Measurements from ENCODE around the gene ITGB3.

ITGB3 gene

GRCh38 chr17:47277921-47278320 is 24.3 kb downstream of the ITGB3 start:
- FAIRE-seq, result no peak

GRCh38 chr17:47278561-47278960 is 24.9 kb downstream of the ITGB3 start:
- no peak for FAIRE-seq

DNA sequence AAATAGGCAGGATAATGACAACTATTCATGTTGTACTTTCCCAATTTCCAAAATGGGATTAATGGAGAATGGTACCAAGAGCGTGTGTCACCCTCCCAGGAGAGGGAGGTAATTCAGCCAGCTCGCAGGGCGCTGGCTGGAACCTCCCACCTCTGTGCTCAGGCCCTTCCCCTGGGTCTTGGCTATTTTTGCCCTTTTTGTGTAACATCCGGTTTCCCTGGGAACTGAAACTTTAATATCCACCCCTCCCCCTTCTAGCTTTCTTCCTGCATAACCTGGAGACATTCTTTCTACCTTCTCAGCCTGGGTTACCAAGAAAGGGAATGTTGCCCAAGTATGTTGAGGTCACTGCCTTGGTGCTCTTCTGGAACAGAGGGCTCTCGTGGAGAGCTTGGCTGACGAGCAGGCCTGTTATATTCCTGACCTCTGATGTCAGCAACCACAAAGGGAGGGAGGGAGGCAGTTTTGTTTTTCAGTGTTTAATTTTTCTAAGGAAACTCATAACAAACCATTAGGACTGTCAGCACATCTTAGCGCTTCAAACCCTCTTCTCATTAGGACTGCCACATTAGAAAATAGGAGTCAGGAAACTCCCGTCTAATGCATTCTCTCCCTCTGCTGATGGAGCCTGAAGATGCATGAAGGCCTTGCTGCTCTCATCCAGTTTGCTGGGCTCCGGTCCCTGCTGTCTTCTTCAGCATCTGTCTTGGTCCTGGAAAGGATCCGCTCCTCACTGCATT is 25.6 kb downstream of the ITGB3 start:
- FAIRE-seq, result no peak

DNA sequence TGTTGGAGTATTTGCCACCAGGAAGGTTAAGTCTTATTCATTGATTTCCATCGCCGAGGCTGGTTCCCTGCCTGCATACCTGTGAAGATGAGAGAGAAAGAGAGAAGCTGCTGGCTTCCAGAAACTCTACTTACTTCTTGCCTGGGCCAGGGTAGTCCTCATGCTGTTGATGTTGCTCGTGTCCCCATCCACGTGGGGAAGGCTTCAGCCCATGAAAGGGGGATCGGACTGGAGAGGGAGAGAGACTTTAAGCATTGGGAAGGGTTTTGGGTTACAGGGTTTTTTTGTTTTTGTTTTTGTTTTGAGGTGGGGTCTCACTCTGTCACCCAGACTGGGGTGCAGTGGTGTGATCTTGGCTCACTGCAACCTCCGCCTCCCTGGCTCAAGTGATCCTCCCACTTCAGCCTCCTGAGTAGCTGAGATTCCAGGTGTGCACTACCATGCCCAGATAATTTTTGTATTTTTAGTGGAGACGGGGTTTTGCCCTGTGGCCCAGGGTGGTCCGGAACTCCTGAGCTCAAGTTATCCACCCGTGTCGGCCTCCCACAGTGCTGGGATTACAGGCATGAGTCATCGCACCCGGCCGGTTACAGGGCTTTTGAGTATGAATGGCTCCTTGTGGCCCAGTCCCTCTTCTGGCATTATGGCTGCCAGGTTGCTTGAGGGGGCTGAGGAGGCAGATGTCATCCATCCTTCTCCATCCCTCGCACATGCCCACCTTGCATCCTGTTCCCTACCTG is 26.6 kb downstream of the ITGB3 start:
- FAIRE-seq, result no peak

- FAIRE-seq, result no peak
Observed at GRCh38 chr17:47281216-47281615, 27.6 kb downstream of the ITGB3 start.

- no peak for FAIRE-seq
Observed at GRCh38 chr17:47285003-47285402, 31.4 kb downstream of the ITGB3 start.

DNA sequence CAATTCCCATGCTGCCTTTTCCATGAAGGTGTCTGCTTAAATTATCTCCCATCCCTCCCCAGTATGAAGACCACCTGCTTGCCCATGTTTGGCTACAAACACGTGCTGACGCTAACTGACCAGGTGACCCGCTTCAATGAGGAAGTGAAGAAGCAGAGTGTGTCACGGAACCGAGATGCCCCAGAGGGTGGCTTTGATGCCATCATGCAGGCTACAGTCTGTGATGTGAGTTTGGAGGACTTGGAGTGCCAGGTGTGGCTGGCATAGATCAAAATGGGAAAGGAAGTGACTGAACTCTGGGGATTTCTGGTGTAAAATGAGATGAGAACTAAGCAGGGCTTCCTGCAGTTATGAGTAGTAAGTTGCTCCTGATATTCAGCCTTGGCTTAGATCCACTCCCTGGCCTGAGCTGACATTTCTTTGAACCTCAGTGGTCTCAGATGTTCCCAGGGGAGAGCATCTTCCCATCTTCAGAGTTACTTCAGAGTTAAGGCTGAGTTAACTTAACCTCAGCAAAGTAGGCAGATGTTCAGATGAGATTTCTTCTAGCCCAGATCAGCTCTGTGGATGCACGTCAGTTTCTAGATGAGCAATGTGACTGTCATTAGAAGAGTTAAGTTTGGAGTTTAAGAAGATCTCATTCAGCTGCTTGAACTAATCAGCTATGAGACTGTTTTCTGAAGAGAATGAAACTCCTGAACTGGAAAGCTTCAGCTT is 32.7 kb downstream of the ITGB3 start:
- FAIRE-seq, result no peak

DNA sequence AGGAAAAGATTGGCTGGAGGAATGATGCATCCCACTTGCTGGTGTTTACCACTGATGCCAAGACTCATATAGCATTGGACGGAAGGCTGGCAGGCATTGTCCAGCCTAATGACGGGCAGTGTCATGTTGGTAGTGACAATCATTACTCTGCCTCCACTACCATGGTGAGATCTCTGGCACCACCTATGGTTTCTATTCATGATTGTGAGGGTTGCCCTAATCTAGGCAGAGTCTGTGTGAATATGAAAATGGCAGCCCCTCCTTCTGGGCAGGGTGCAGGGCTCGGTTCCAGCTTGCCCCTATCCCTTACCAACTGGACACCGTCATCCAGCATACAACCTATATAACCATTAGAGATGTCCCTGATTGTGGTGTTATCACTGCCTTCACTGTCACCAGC is 33.4 kb downstream of the ITGB3 start:
- FAIRE-seq, result no peak

GRCh38 chr17:47287639-47288038 is 34.0 kb downstream of the ITGB3 start:
- no peak for FAIRE-seq

- no peak for FAIRE-seq
Observed at GRCh38 chr17:47288531-47289116, 35.0 kb downstream of the ITGB3 start.

DNA sequence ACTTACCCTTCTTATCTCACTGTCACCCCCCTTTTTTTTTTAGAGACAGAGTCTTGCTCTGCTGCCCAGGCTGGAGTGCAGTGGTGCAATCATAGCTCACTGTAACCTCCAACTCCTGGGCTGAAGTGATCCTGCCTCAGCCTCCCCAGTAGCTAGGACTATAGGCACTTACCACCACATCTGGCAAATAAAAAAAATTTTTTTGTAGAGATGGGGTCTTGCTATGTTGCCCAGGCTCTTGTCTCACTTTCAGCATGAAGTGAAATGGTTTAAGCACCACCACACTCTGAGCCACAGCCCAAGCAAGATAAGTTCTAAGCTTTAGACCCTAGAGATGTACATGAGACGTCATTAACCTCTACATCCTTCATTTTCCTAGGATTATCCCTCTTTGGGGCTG is 35.7 kb downstream of the ITGB3 start:
- FAIRE-seq, result no peak

DNA sequence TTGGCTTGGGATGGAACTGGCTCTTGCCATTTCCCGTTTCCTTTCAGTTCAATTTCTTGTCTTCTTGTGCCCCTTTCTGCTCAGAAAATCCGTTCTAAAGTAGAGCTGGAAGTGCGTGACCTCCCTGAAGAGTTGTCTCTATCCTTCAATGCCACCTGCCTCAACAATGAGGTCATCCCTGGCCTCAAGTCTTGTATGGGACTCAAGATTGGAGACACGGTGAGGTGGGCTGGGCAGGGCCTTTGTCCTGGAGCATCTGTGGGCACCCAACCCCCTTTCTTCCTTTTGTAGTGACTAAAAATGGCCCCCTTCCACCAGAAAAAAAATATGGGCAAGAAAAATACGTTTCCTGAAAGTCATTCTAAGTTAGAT is 37.2 kb downstream of the ITGB3 start:
- no peak for FAIRE-seq

- FAIRE-seq, result no peak
Observed at GRCh38 chr17:47291242-47291873, 37.7 kb downstream of the ITGB3 start.

DNA sequence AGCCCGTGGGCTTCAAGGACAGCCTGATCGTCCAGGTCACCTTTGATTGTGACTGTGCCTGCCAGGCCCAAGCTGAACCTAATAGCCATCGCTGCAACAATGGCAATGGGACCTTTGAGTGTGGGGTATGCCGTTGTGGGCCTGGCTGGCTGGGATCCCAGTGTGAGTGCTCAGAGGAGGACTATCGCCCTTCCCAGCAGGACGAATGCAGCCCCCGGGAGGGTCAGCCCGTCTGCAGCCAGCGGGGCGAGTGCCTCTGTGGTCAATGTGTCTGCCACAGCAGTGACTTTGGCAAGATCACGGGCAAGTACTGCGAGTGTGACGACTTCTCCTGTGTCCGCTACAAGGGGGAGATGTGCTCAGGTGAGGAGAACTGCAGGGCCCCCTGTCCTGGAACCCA is 38.6 kb downstream of the ITGB3 start:
- no peak for FAIRE-seq

DNA sequence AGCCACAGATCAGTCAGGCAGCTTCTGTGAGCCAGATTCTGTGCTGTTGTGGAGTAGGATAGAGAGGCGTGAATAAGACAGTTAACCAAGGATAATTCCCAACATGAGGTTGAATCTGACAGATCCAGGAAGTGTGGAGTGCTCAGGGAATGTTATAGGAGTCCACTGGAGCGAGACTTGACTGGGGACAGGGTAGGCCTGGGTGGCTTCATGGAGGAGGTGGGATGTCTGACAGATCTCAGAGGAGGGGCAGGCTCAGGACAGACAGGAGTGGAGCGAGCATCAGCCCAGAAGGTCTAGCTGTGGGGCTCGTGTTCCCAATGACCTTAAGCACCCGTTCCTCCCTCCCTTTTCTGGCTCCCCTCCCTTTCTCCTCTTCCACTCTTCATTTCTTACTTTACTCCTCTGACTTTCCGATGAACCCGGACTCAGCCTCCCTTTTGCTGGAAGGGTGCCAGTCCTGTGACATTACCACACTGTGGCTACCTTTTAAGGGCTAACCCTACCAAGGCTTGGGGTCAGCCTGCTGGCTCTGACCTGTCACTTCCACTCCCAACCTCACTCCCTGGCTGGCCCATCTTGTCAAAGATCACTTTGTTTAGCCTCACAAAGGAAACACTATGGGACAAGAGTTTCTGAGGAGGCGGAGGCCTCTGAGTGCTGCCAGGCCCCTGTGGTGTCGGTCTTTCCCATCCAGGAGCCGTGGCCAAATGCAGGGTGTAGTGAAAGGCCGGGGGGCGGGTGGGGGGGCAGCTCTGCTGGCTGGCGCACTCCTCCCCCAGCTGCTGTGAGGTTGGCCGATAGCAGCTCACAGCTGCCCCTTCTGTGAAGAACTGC is 41.6 kb downstream of the ITGB3 start:
- no peak for FAIRE-seq

GRCh38 chr17:47295874-47296255 is 42.2 kb downstream of the ITGB3 start:
- FAIRE-seq, result no peak

DNA sequence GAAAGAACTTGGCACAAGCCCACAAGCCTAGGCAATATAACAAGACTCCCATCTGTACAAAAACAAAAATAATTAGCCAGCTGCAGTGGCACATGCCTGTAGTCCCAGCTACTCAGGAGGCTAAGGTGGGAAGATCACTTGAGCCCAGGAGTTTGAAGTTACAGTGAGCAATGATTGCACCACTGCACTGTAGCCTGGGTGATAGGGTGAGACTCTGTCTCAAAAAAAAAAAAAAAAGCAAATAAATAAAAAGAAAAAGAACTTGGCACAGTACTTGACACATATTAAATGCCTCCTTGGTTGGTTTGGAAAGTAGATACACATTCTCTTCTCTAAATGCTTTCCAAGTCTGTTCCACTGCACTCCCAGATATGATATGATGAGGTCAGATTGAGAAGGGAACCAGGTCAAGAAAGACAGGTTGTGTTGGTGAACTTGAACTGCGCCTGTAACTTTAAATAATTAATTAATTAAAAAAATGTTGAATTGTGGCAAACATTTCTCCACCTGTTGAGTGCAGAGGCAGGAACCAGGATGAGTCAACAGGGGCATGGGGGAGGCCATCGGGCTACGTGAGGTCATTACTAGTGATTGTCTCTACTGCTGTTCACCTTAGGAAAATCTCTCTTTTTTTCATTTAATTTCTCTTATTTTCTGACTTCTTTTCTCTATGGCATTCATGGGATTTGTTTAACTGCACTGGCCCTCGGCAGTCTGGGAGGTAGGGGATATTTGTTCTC is 44.2 kb downstream of the ITGB3 start:
- FAIRE-seq, result no peak

DNA sequence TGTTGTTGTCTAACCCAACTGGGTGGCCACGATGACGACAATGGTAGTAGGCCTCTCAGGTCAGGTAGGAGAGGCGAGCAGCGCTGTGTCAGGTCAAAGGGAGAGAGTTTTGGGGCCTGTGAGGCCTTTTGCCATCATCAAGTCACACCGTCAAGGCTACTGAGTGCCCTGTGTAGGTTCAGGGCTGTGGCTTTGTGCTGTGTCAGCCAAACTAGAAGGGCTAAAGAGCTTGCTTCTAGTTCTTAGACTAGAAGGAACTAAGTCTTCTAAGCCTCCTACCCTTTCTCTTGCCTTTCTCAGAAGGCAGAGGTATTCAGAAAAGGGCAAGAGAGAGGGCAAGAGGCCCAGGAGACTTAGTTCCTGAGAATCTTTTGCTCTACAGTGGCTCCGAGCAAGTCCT is 45.1 kb downstream of the ITGB3 start:
- FAIRE-seq, result no peak

GRCh38 chr17:47299239-47299910 is 45.7 kb downstream of the ITGB3 start:
- FAIRE-seq, result no peak

DNA sequence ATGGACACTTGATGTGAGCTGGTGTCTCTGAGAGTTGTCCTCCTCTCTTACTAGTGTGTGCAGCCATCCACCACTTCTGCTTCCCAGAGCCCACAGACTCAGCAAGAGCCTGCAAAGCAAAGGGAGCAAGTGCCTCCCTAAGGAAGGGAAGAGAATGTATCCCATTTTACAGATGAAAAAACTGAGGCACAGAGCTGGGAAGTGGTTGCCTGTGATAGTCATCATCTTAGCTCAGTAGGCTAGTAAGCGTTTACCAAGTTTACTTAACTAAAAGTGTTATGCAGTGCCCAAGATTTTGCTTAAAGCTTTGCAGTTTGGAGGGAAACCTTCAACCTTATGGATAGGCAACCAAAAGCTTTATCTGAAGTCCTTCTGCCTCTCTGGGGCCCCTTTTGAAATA is 47.1 kb downstream of the ITGB3 start:
- no peak for FAIRE-seq

DNA sequence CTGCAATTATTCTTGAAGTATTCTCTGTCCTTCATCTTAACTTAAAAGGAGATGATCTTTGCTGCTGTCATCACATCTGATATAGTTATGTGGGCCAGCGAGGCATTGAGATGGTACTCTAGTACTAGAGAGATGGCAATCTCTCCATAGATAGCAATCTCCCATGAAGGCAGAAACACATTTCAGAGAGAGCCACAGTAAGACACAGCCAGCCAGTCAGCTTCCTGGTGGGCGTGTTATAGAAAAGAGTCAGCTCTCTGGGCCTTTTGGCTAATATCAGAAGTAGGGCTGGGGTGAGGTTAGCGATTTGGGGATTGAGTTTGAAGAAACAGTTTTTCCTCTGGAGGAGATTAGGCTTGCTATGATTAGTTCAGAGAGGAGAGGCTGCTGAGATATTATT is 47.5 kb downstream of the ITGB3 start:
- FAIRE-seq, result no peak

Measured in A204.1 (cell line).